K562 (cell line): Measurements from ENCODE around the gene KCNIP2. TPM values are rescaled to one million over a fixed set of nuclear protein-coding genes. Genes with fewer than 3 reads are reported as not detected.
A peak's percentile ranks its signal among the peaks of the same experiment; 100 is the strongest.

Experiments used
- DPF2 ChIP-seq: fragments of 450-650 bp; IDR thresholded peaks from 2 replicates; pipeline ENCODE4 v1.6.1; 2016
- E2F5 ChIP-seq: sonication (generic); formaldehyde crosslinking; IDR thresholded peaks from 2 replicates; pipeline ENCODE4 v1.8.0; 2022; ENCODE audit warnings: mild to moderate bottlenecking, missing genetic modification reagents
- EGR1 ChIP-seq: fragments of 450-650 bp; conservative IDR thresholded peaks from 2 replicates; pipeline ENCODE4 v1.6.1; 2017; ENCODE audit warnings: mild to moderate bottlenecking
- NR2C2 ChIP-seq, 2 experiments: fragments of 200-800 bp in 1 of 2; sonication (Bioruptor generic) in 1 of 2; sonication (generic) in 1 of 2; formaldehyde crosslinking in 1 of 2; IDR thresholded peaks; 2 replicates each; pipeline versions ENCODE4 v1.6.1 to v1.8.0; 2016 to 2022; ENCODE audit warnings: mild to moderate bottlenecking in 1 of 2, missing compliant biosample characterization in 1 of 2, missing genetic modification characterization in 1 of 2, missing genetic modification reagents in 1 of 2
- NUFIP1 ChIP-seq: fragments of 450-650 bp; IDR thresholded peaks from 2 replicates; pipeline ENCODE4 v1.6.1; 2018; ENCODE audit not compliant: partially characterized antibody
- PRDM10 ChIP-seq: fragments of 450-650 bp; IDR thresholded peaks from 2 replicates; pipeline ENCODE4 v1.6.1; 2018; ENCODE audit not compliant: partially characterized antibody
- RBM22 ChIP-seq: fragments of 200-400 bp; formaldehyde crosslinking; IDR thresholded peaks from 2 replicates; pipeline ENCODE4 v1.6.1; 2018; ENCODE audit warnings: low read length, low read depth; ENCODE audit not compliant: poor library complexity, severe bottlenecking
- RHOXF2B ChIP-seq: fragments of 250-450 bp; sonication (Bioruptor Pico); conservative IDR thresholded peaks from 2 replicates; pipeline ENCODE4 v1.5.1; 2021
- TARDBP ChIP-seq: fragments of 450-650 bp; IDR thresholded peaks from 2 replicates; pipeline ENCODE4 v1.6.1; 2016
- TOE1 ChIP-seq, 2 experiments: fragments of 450-650 bp in 1 of 2; sonication (generic) in 1 of 2; formaldehyde crosslinking in 1 of 2; IDR thresholded peaks; 2 replicates each; pipeline versions ENCODE4 v1.7.1 to v1.8.0; 2016 to 2022; ENCODE audit warnings: borderline replicate concordance in 2 of 2, mild to moderate bottlenecking in 2 of 2, antibody characterized with exemption in 1 of 2, inconsistent platforms in 1 of 2, low read depth in 1 of 2, missing genetic modification reagents in 1 of 2, moderate library complexity in 1 of 2
- U2AF1 ChIP-seq: fragments of 200-400 bp; formaldehyde crosslinking; optimal IDR thresholded peaks from 2 replicates; pipeline ENCODE3; 2017; ENCODE audit warnings: mild to moderate bottlenecking, low read depth, low read length, moderate library complexity
- ZNF3 ChIP-seq: fragments of 250-450 bp; sonication (Bioruptor Pico); IDR thresholded peaks from 2 replicates; pipeline ENCODE4 v1.5.0; 2021; ENCODE audit warnings: mild to moderate bottlenecking, moderate library complexity
- ZSCAN29 ChIP-seq: fragments of 450-650 bp; IDR thresholded peaks from 2 replicates; pipeline ENCODE4 v1.6.1; 2017
- polyA plus RNA-seq, 8 experiments: library from polyadenylated mRNA; depleted of rRNA in 4 of 8; stranded (reverse) in 5 of 8; unstranded in 3 of 8; fragments of >200 nt; fragmentation: Nextera tagmentation in 2 of 8; fragmentation: Illumina TruSeq in 1 of 8; extraction: Ambion mirVana in 2 of 8; extraction: Trizol in 1 of 8; gene quantifications; 2 replicates each; pipeline versions ENCODE4 v1.2.1 to v1.2.3, GENCODE V29; 2011 to 2014; ENCODE audit warnings: inconsistent platforms in 1 of 8, missing spikeins in 1 of 8
- total RNA-seq, 7 experiments: library from RNA; depleted of rRNA in 6 of 7; stranded (reverse); fragments of >200 nt in 6 of 7; fragmentation: Illumina TruSeq in 2 of 7; extraction: Trizol in 2 of 7; gene quantifications; 2 replicates each; pipeline versions ENCODE4 v1.2.1 to v1.2.3, GENCODE V29; 2011 to 2021; ENCODE audit warnings: low replicate concordance in 1 of 7

Gene KCNIP2
- total and polyA plus RNA-seq, 9 of the 15 experiments (the other 6 are each of a cell fraction or from before 2014, with no cell fraction given), result 2.5 to 7.6 (median 4.1) TPM

- peak; percentile 21 for TF ChIP-seq PRDM10
- peak; percentile 90 for TF ChIP-seq TOE1 (IDR thresholded peaks at IDR 0.05; ENCODE audit: borderline replicate concordance)
- peak; percentile 78; the same call in 1 of the 2 replicates for TF ChIP-seq TOE1 (CRISPR knock-in tag; IDR thresholded peaks at IDR 0.05; ENCODE audit: borderline replicate concordance, low read depth)
- TF ChIP-seq ZNF3 (CRISPR knock-in tag), result no peak
- TF ChIP-seq DPF2, result peak; percentile 71; the same call in 1 of the 2 replicates
- peak; percentile 84 for TF ChIP-seq U2AF1
- no peak for TF ChIP-seq NUFIP1
- TF ChIP-seq E2F5 (CRISPR knock-in tag), result 0 out of 2 replicates have a peak, but pooled peaks have one; percentile 53
- TF ChIP-seq TARDBP, result peak; percentile 85
- TF ChIP-seq RHOXF2B (CRISPR knock-in tag), result no peak
- peak; percentile 31 for TF ChIP-seq RBM22
- peak; percentile 97 for TF ChIP-seq EGR1
- peak; percentile 67 for TF ChIP-seq NR2C2 (CRISPR knock-in tag; IDR thresholded peaks at IDR 0.05)
- peak; percentile 22; the same call in 1 of the 2 replicates for TF ChIP-seq NR2C2 (tag; IDR thresholded peaks at IDR 0.05)
- TF ChIP-seq ZSCAN29, result peak; percentile 56; the same call in 1 of the 2 replicates
Measured at GRCh38 chr10:101830322-101831168, 13.1 kb downstream of the KCNIP2 start (continued).
